Stimulated activated CD8-positive, alpha-beta memory T cell treated with anti-CD3 and anti-CD28 coated beads, Interleukin-2, amount 100 ng/mL, for 48 hours (primary cell): ENCODE measurements around the gene PNCK.

Experiments
- DNase-seq, 2 donors: peaks; one replicate each; pipeline ENCODE4 v3.0.0-alpha.2; 2020; ENCODE audit warnings: low read depth in 2 of 2

The PNCK gene

GRCh38 chrX:153640736-153641575 is 32.7 kb downstream of the PNCK start:
- no peak for DNase-seq

- no peak for DNase-seq
These were observed 33.4 kb downstream of the PNCK start for GRCh38 chrX:153640045-153640686.

- DNase-seq, result no peak
These were observed 34.2 kb downstream of the PNCK start for GRCh38 chrX:153639177-153640044.

- no peak for DNase-seq
These were observed 35.0 kb downstream of the PNCK start for GRCh38 chrX:153638436-153639176.

- no peak for DNase-seq
These were observed 35.6 kb downstream of the PNCK start for GRCh38 chrX:153638041-153638371.

GRCh38 chrX:153637121-153638040 is 36.2 kb downstream of the PNCK start:
- DNase-seq, result no peak

- DNase-seq, result no peak
These were observed 36.9 kb downstream of the PNCK start for GRCh38 chrX:153636716-153637115.

- peak in 1 of 2 donors; percentile 13 for DNase-seq
These were observed 37.6 kb downstream of the PNCK start for GRCh38 chrX:153635788-153636668.

GRCh38 chrX:153635388-153635787 is 38.2 kb downstream of the PNCK start:
- no peak for DNase-seq

- no peak for DNase-seq
These were observed 38.8 kb downstream of the PNCK start for GRCh38 chrX:153634832-153635231.

GRCh38 chrX:153634236-153634635 is 39.4 kb downstream of the PNCK start:
- no peak for DNase-seq

- no peak for DNase-seq
These were observed 39.9 kb downstream of the PNCK start for GRCh38 chrX:153633607-153634180.

GRCh38 chrX:153633048-153633447 is 40.6 kb downstream of the PNCK start:
- no peak for DNase-seq

GRCh38 chrX:153632595-153632946 is 41.0 kb downstream of the PNCK start:
- no peak for DNase-seq

GRCh38 chrX:153631907-153632594 is 41.6 kb downstream of the PNCK start:
- no peak for DNase-seq

- no peak for DNase-seq
These were observed 42.3 kb downstream of the PNCK start for GRCh38 chrX:153631346-153631745.

- no peak for DNase-seq
These were observed 44.9 kb downstream of the PNCK start for GRCh38 chrX:153628665-153629064.

- no peak for DNase-seq
These were observed 45.5 kb downstream of the PNCK start for GRCh38 chrX:153628129-153628528.

GRCh38 chrX:153627675-153628111 is 45.9 kb downstream of the PNCK start:
- DNase-seq, result no peak
